ENCODE results near the gene IQCM.

The IQCM gene

GRCh38 chr4:149766135-149766534, 49.5 kb downstream of the IQCM start:
- DNase-seq = no peak

DNA sequence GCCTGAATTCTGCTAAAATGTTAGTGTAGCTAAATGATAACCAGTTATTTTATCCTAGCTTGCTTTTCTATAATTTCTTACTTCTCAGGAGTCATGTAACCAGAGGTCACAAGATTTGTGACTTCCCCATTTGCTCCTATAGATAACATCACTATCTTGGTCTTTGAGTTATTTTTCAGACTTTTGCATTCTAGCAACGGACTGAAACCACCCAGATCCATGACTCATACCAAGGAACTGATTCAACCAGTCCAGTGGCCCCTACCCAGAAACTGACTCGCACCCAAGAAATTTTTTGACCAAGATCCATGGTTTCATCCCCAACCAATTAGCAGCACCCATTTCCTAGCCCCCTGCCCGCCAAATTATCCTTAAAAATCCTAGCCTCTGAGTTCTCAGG, 50.0 kb downstream of the IQCM start:
- no peak for DNase-seq

DNA sequence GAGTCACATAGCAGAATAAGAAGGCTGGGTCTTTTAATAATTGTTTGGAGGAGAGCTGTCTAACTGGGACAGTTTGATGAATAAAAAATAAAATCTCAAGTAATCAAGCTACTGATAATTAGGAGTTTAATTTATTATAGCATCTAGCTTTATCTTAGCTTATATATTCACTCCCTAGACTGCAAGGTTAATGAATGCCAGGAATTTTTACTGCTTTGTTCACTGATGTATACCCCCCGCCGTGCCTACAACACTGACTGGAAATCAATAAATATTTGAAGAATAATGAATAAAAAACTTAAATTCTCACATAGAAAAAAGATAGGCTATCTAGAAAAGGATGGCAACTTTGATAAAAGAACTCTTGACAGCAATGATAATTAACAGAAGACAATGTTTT, 59.7 kb downstream of the IQCM start:
- no peak for DNase-seq

GRCh38 chr4:149754526-149754925, 61.1 kb downstream of the IQCM start:
- no peak for DNase-seq

DNA sequence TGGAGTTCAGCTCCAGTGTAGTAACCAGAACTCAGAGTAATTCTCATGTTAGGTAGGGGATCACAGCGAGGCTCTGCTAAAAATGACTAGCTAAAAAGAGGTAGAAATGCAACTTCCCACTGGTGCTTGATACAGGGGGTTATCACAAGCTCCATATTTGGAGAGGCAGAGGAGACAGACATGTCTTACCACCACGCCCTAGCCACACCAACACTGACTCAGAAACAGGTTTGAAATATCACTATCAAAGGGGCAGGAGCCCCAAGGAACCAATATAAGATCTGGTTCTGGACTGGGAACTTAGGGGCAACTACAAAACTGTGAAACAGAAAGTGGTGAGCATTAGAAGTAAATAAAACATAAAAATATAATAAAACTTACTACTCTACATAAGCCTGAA, 62.9 kb downstream of the IQCM start:
- DNase-seq = no peak

- DNase-seq = no peak
These were observed 64.5 kb downstream of the IQCM start for GRCh38 chr4:149751174-149751573.

DNA sequence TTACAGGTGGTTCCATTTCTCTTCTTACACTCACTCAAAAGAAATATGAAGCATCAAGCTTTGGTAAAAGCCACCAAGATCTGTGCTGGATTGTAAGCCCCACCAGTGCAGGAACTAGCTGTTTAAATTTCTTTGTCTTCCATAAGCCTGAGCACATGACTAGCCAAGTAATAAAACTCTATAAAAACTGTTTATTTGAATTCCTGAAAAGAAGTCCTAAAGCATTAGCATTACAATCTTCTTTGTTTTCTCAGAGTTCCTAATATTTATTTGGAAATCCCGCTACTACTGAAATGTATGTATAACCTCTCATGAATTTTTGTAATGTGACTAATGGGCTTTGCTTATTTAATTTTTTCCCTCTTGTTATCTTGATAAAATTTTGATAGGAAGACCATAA, 65.9 kb downstream of the IQCM start:
- DNase-seq = no peak

DNA sequence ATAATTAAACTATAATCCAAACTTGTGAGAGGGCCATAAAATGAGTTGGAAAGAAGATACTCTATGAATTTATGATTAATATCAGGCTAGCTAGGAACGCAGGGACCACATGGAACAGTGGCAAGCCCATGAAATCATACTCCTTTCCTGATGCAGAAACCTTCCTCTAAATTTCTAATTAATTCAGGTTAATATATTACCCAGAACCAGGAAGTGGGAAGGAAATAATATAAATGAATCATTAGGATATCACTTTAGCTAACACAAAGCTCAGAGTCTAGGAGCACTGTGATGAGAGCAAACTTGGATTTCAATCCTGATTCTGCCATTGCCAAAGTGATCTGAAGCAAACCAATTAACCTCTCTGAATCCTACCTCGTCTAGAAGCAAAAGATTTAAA, 68.0 kb downstream of the IQCM start:
- DNase-seq = no peak

DNA sequence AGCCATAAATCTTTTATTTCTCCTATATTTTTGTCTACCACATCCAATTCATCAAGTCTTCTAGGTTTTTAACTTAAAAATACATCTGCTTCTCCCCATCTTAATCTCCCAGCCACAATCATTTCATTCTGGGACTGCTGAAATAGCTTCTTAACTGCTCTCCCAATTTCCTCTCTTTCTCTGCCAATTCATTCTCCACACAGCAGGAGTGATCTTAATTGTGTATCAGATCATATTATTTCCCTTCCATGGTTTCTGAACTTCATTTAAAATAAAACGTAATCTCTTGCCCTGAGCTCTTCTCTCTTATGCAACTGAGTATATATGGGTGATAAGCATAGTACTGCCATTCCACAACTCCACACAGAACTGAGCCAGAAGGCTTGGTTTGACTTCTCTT, 69.4 kb downstream of the IQCM start:
- DNase-seq = no peak

DNA sequence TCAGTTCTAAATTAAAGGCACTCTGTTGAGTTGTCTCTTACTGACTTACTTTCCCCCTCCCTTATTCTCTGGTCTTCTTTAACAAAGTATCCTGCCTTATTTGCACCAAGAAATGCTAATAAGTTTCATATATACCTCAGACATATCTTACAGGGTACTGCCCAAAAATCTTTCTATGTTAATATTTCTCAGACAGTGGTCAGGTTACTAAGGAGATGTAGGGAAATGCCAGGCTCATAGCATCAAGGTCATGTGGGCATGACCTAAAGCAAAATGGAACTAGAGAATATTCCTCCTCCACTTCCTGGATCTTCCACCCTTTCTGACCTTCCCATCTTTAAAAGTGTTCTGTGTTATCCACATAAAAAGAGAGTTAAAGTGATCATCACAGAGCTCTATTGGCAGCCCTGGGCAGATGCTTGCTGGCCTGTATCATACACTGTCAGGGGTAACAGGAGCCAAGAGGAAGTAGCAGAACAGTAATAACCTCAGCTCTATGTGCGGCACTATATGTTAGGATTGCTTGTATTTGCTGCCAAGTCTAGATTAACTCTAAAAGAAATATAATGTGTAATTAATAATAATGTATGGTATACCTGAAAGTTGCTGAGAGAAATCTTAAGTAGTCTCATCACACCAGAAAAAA, 74.3 kb downstream of the IQCM start:
- DNase-seq = no peak

- DNase-seq = no peak
These were observed 77.5 kb downstream of the IQCM start for GRCh38 chr4:149738156-149738555.

GRCh38 chr4:149735796-149736195, 79.8 kb downstream of the IQCM start:
- no peak for DNase-seq

- DNase-seq = no peak
These were observed 87.2 kb downstream of the IQCM start for GRCh38 chr4:149728444-149728843.

DNA sequence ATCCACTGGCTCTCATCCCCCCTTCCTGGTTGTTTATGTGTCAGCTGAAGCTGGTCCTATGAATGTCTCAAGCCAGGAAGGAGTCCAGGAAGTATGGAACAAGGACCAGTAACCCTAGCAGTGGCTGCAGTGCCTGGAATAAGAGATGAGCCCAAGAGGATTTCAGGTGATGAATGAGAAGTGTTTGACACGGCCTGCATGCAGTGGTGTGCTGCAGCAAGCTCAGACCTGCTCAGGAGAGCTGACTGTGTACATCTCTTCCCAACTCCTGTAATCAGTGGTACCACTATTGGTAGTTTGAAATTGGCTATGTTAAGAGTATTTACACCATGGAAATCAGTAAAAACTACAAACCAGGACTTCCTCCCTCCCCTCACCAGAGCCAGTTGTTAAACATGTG, 88.0 kb downstream of the IQCM start:
- no peak for DNase-seq

- no peak for DNase-seq
These were observed 92.6 kb downstream of the IQCM start for GRCh38 chr4:149723065-149723464.

- no peak for DNase-seq
These were observed 95.8 kb downstream of the IQCM start for GRCh38 chr4:149719806-149720205.

DNA sequence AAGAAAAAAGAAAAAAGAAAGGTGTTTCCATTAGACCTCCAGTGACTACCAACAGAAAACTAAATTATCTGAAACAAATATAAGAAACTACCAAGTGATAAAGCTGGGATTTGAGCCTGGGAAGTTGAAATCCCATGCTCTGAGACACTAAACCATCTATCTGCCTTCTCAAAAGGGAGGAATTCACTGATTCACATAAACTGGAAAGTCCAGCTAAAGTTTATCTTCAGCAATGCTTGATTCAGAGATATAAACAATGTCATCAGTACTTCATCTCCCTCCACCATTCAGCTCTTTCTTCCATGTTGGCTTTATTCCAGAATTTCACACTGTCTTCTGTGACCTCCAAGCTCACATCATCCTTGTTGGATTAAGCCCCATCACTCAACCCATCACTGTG, 96.3 kb downstream of the IQCM start:
- DNase-seq = no peak

GRCh38 chr4:149718500-149718899, 97.1 kb downstream of the IQCM start:
- DNase-seq = no peak

DNA sequence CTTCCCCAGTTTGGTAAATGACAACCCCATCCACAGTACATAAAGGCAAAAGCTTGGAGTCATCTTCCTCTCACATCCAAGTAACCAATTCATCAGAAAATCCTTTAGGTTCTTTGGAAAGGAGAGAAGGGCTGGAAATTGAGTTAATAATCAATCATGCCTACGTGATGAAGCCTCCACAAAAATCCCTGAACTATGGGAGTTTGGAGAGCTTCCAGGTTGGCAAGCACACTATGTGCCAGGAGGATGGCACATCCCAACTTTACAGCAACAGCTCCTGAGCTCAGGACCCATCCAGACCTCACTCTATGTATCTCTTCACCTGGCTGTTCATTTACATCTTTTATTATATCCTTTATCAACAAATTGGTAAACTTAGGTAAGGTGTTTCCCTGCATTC, 98.9 kb downstream of the IQCM start:
- DNase-seq = no peak

- DNase-seq = no peak
These were observed 99.6 kb downstream of the IQCM start for GRCh38 chr4:149715822-149716585.

DNA sequence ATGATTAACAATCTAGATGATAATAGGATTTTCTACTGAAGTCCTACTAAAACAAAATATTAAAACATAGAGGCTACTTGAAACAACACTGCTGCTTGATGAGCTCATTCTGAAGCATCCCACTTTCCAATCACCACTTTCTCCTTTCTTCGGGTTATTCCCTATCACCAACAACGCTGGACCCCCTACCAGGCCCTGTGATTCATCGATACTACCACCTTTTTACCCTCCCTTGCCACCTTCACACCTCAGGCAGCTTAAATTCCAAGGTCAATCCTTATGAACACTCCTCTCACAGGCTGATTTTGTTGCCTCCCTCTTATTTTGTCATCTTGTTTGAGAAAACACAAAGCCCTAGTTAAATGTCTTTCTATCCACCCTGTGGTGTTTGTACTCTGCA, 102.6 kb downstream of the IQCM start:
- no peak for DNase-seq

DNA sequence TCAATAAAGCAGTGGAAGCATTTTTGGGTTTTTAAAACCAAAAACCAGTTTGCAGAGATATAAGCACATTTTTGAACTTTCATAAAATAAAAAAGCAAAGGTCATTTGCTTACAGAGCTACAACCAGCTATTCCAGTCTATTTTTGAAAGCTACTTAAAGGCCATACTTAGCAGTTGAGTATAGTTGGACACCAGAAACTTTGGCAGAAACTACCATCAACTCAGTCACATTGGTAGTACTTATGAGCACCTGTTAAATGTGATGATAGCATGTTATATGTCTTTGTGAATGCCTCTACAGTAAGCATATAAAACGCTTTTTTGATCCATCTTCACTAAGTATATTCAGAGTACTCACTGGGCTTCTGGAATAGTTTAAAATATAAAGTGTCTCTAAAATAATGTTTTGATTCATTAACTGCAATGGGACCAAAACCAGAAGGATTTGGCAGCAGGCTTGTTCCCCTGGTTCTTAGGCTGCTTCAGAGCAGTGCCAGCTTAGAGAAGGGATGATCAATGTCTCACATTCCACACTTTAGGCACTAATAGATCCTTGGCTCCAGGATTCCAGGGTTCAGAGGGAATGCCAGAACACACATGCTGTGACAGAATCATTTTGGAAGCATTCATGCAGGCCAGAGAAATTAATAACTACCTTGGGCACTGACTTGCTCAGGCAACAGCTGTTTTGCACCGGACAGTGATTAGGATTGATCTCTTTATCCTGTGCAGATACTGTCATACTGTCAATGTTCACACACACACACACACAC, 103.9 kb downstream of the IQCM start:
- DNase-seq = no peak

- DNase-seq = no peak
These were observed 106.0 kb downstream of the IQCM start for GRCh38 chr4:149709640-149710039.

DNA sequence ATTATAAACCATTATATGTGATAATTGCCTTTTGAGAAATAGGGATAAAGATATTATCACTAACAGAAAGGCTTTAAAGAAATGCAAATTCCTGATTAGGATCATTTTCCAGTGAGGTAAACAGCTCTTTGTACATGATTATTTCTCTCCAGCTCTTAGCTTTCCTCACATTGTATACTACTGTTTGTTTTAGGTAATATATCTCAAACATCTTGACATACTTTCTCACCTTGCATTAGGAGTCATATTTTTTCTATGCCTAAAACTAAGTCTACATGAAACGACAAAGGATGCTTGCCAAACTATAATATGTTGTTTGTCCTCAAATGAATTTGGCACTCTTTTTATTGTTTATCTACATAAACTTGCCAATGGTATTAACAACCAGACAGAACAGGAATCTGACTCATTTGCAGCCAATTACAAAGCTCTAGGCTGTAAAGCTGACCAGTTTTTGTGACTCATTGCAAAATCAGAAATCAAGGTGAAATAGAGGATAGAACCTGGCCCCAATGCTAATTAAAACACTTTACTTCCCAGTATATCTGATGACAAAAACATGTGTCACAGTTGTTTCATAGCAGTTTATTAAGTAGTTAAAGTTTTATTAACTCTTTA, 107.0 kb downstream of the IQCM start:
- DNase-seq = no peak
